HCT116 (cell line): ENCODE measurements around the gene NKPD1. TPM values are rescaled to one million over a fixed set of nuclear protein-coding genes. Genes with fewer than 3 reads are reported as not detected.

Source experiments
- ATAC-seq: fragments of 200-7000 bp; cut with Tn5 transposase; 2 replicates; pipeline ENCODE4 v1.9.1; 2020; ENCODE audit warnings: mild to moderate bottlenecking, moderate library complexity
- BruUV-seq: library from RNA; stranded (reverse); fragments of 400-500 nt; replicated peaks from 2 replicates; lab custom pipeline; 2021; lab: Mats Ljungman, UMichigan
- CTCF ChIA-PET: fragments of 300-600 bp; sonication (Branson Sonifier 250); formaldehyde crosslinking; loops from one replicate; lab custom pipeline; 2021; ENCODE audit warnings: antibody characterized with exemption; lab: Charles Lee
- POLR2A ChIA-PET: fragments of 300-600, 350-600 bp; sonication (Branson Sonifier 250); formaldehyde crosslinking; loops from one replicate; lab custom pipeline; 2021; ENCODE audit warnings: antibody characterized with exemption; lab: Charles Lee
- RAD21 ChIA-PET, 2 experiments: fragments of 300-600 bp; sonication (Branson Sonifier 250); formaldehyde crosslinking; loops; one replicate each; lab custom pipeline; 2023; ENCODE audit warnings: low total read pairs in 2 of 2; ENCODE audit not compliant: uncharacterized antibody in 2 of 2, unreplicated experiment in 2 of 2, low non-redundant PET in 1 of 2; lab: Charles Lee
- DNase-seq: peaks from one replicate; pipeline ENCODE4 v3.0.0-alpha.2; 2010; ENCODE audit warnings: low read depth, low spot score
- H2AFZ ChIP-seq: fragments of 200-600 bp; shearing (Covaris generic), sonication (generic); 2 replicates; pipeline ENCODE4 v1.6.1; 2017; ENCODE audit warnings: low read depth, mixed run types, mixed read lengths, antibody characterized with exemption, low read length; ENCODE audit not compliant: poor library complexity, severe bottlenecking
- H3K27ac ChIP-seq: 2 replicates; pipeline ENCODE4 v1.5.1; 2012; ENCODE audit warnings: low read depth, low read length
- H3K27me3 ChIP-seq: fragments of 200-600 bp; sonication (generic); 2 replicates; pipeline ENCODE4 v1.6.1; 2016; ENCODE audit warnings: mixed run types, low read length, mixed read lengths; ENCODE audit not compliant: insufficient read depth
- H3K36me3 ChIP-seq, 2 experiments: fragments of 200-500 bp in 1 of 2; fragments of 200-600 bp in 1 of 2; sonication (Bioruptor generic) in 1 of 2; sonication (generic) in 1 of 2; 2 replicates each; pipeline versions ENCODE4 v1.5.1 to v1.6.1; 2014 to 2016; ENCODE audit warnings: low read length in 2 of 2, inconsistent platforms in 1 of 2, mixed read lengths in 1 of 2, mixed run types in 1 of 2; ENCODE audit not compliant: insufficient read depth in 2 of 2, control insufficient read depth in 1 of 2
- H3K4me1 ChIP-seq, 2 experiments: fragments of 200-600 bp in 1 of 2; sonication (generic) in 1 of 2; 2 replicates each; pipeline versions ENCODE4 v1.5.1 to v1.6.1; 2012 to 2017; ENCODE audit warnings: low read length in 2 of 2, inconsistent platforms in 1 of 2, mild to moderate bottlenecking in 1 of 2, mixed read lengths in 1 of 2, mixed run types in 1 of 2, moderate library complexity in 1 of 2; ENCODE audit not compliant: insufficient read depth in 2 of 2, control insufficient read depth in 1 of 2
- H3K4me2 ChIP-seq: fragments of 200-600 bp; sonication (generic); 2 replicates; pipeline ENCODE4 v1.6.1; 2017; ENCODE audit warnings: mixed run types, low read length, mixed read lengths
- H3K4me3 ChIP-seq, 2 experiments: fragments of 200-600 bp in 1 of 2; sonication (generic) in 1 of 2; replicated peaks in 1 of 2; 2 replicates each; pipeline ENCODE4 v1.5.1; 2011 to 2016; ENCODE audit warnings: low read length in 2 of 2, control low read depth in 1 of 2, low read depth in 1 of 2, mild to moderate bottlenecking in 1 of 2, mixed read lengths in 1 of 2, mixed run types in 1 of 2
- H3K79me2 ChIP-seq: fragments of 200-600 bp; sonication (generic); 2 replicates; pipeline ENCODE4 v1.6.1; 2017; ENCODE audit warnings: mild to moderate bottlenecking, mixed run types, low read length, moderate library complexity, mixed read lengths; ENCODE audit not compliant: insufficient read depth
- H3K9ac ChIP-seq: fragments of 200-600 bp; sonication (generic); 2 replicates; pipeline ENCODE4 v1.6.1; 2016; ENCODE audit warnings: low read length, mixed read lengths
- H3K9me2 ChIP-seq: fragments of 200-600 bp; sonication (generic), shearing (Covaris generic); 2 replicates; pipeline ENCODE4 v1.6.1; 2017; ENCODE audit warnings: mixed run types, mild to moderate bottlenecking, moderate library complexity; ENCODE audit not compliant: insufficient read depth
- H3K9me3 ChIP-seq, 2 experiments: fragments of 200-500 bp in 1 of 2; fragments of 200-600 bp in 1 of 2; sonication (Bioruptor generic) in 1 of 2; sonication (generic) in 1 of 2; 2 replicates each; pipeline ENCODE4 v1.6.1; 2014 to 2017; ENCODE audit warnings: low read length in 2 of 2, mixed read lengths in 2 of 2, inconsistent platforms in 1 of 2, low read depth in 1 of 2, mild to moderate bottlenecking in 1 of 2, mixed run types in 1 of 2, moderate library complexity in 1 of 2; ENCODE audit not compliant: control insufficient read depth in 1 of 2, insufficient read depth in 1 of 2
- H4K20me1 ChIP-seq: fragments of 200-600 bp; sonication (generic), shearing (Covaris generic); 2 replicates; pipeline ENCODE4 v1.6.1; 2017; ENCODE audit warnings: mixed run types, mild to moderate bottlenecking, moderate library complexity; ENCODE audit not compliant: insufficient read depth
- CBX3 ChIP-seq: IDR thresholded peaks from 2 replicates; pipeline ENCODE4 v1.6.1; 2012; ENCODE audit warnings: low read depth
- EZH2 ChIP-seq: fragments of 200-600 bp; sonication (generic); IDR thresholded peaks from 2 replicates; pipeline ENCODE4 v1.6.1; 2017; ENCODE audit warnings: antibody characterized with exemption, mixed run types
- EZH2phosphoT487 ChIP-seq: fragments of 200-600 bp; IDR thresholded peaks from 2 replicates; pipeline ENCODE4 v1.6.1; 2018; ENCODE audit warnings: antibody characterized with exemption, borderline replicate concordance
- FOSL1 ChIP-seq: IDR thresholded peaks from 2 replicates; pipeline ENCODE4 v1.6.1; 2012; ENCODE audit warnings: low read depth
- POLR2AphosphoS5 ChIP-seq: IDR thresholded peaks from 2 replicates; pipeline ENCODE4 v1.6.1; 2011; ENCODE audit warnings: mild to moderate bottlenecking, low read depth, low read length, moderate library complexity
- SP1 ChIP-seq: IDR thresholded peaks from 2 replicates; pipeline ENCODE4 v1.6.1; 2012; ENCODE audit warnings: low read depth
- TCF7L2 ChIP-seq: IDR thresholded peaks from 2 replicates; pipeline ENCODE4 v1.7.0; 2011; ENCODE audit warnings: borderline replicate concordance, inconsistent platforms; ENCODE audit not compliant: insufficient read depth, insufficient read length; ENCODE audit errors: extremely low read depth
- ZFX ChIP-seq: fragments of 450-650 bp; IDR thresholded peaks from 2 replicates; pipeline ENCODE4 v1.6.1; 2017
- intact Hi-C: fragments of 100-400 bp; cut with micrococcal nuclease; formaldehyde crosslinking; loops from 2 replicates; pipeline ENCODE4 v1.10.0; 2022
- total RNA-seq: library from RNA; stranded (reverse); gene quantifications from one replicate; pipeline ENCODE4 v1.2.1, GENCODE V29; 2021; ENCODE audit not compliant: unreplicated experiment
- TF ChIP-seq, protein P1 (sequence below): IDR thresholded peaks from 2 replicates; pipeline ENCODE4 v1.6.1; 2012
- TF ChIP-seq, protein P2 (sequence below): IDR thresholded peaks from 2 replicates; pipeline ENCODE4 v1.6.1; 2012
- TF ChIP-seq, protein P3 (sequence below), 3 experiments: fragments of 200-600 bp in 1 of 3; sonication (generic) in 1 of 3; IDR thresholded peaks in 2 of 3; conservative IDR thresholded peaks in 1 of 3; 2 replicates each; pipeline ENCODE4 v1.5.1; 2012 to 2017; ENCODE audit warnings: low read depth in 2 of 3, low read length in 2 of 3, antibody characterized with exemption in 1 of 3, borderline replicate concordance in 1 of 3, control low read depth in 1 of 3, mild to moderate bottlenecking in 1 of 3, mixed read lengths in 1 of 3, mixed run types in 1 of 3, moderate library complexity in 1 of 3; ENCODE audit not compliant: insufficient read depth in 1 of 3

The NKPD1 gene
- total RNA-seq, 1 experiment from 2014 or later, result 0.64 TPM

DNA sequence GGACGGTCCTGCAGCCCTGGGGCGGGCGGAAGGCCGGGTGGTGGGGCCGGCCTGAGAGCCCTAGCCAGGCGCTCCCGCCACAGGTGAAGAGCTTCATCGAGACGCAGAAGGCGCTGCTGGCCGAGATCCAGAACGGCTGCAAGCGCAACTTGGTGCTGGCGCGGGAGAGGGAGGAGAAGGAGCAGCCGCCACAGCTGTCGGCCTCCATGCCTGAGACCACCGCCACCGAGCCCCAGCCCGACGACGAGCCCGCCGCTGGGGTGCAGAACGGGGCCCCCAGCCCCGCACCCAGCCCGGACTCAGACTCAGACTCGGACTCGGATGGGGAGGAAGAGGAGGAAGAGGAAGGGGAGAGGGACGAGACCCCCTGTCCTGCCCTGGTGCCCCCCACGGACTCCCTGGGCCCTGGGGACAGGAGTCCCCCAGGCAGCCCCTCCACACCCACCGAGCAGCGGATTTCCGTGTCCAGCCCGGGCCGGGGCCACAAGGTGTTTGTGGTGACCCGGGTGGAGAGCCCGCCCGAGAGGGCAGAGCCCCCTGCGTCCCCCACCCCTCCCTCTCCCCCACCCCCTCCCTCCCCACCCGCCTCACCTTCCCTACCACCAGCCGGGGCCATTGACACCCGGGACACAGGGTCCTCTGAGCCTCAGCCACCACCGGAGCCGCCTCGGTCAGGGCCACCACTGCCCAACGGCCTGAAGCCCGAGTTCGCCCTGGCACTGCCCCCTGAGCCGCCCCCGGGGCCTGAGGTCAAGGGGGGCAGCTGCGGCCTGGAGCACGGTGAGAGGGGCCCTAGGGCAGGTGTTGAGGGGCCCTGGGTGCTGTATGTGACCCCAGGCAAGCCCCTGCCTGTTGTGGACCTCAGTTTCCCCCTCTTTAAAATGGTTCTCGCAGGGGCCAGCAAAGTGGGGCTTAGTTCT, 15.3 kb downstream of the NKPD1 start:
- intact Hi-C loops, result no loop called here
- Histone ChIP-seq H3K4me3 (no peak overlapping the region), H3K27ac (no peak overlapping the region), H3K79me2 (no peaks in the 10 kb centered on the region), H3K9ac (no peak overlapping the region), H3K36me3 (no peaks in the 10 kb centered on the region; a peak in 1 of 4 replicates), H3K27me3 (no peaks in the 10 kb centered on the region), H2AFZ (no peak overlapping the region), H3K9me3 (no peaks in the 10 kb centered on the region), H3K9me2 (no peaks in the 10 kb centered on the region), H4K20me1 (no peaks in the 10 kb centered on the region), H3K4me1 (peaks cover under 1 to 12% of the 10 kb centered on the region in 2 experiments; a peak in 3 of 4 replicates), H3K4me2 (no peak overlapping the region)
- BruUV-seq, result no TSS peak
- CTCF ChIA-PET, result no interaction called here
- TF ChIP-seq, protein P1, sequence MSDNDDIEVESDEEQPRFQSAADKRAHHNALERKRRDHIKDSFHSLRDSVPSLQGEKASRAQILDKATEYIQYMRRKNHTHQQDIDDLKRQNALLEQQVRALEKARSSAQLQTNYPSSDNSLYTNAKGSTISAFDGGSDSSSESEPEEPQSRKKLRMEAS, result no peak
- TF ChIP-seq EZH2 (no peak), CBX3 (no peak), FOSL1 (no peak), POLR2AphosphoS5 (no peak)
- TF ChIP-seq, protein P2, sequence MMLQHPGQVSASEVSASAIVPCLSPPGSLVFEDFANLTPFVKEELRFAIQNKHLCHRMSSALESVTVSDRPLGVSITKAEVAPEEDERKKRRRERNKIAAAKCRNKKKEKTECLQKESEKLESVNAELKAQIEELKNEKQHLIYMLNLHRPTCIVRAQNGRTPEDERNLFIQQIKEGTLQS, result no peak
- POLR2A ChIA-PET, result no interaction called here
- ATAC-seq (no peak), DNase-seq (no peak)
- RAD21 ChIA-PET, result no interaction called here

DNA sequence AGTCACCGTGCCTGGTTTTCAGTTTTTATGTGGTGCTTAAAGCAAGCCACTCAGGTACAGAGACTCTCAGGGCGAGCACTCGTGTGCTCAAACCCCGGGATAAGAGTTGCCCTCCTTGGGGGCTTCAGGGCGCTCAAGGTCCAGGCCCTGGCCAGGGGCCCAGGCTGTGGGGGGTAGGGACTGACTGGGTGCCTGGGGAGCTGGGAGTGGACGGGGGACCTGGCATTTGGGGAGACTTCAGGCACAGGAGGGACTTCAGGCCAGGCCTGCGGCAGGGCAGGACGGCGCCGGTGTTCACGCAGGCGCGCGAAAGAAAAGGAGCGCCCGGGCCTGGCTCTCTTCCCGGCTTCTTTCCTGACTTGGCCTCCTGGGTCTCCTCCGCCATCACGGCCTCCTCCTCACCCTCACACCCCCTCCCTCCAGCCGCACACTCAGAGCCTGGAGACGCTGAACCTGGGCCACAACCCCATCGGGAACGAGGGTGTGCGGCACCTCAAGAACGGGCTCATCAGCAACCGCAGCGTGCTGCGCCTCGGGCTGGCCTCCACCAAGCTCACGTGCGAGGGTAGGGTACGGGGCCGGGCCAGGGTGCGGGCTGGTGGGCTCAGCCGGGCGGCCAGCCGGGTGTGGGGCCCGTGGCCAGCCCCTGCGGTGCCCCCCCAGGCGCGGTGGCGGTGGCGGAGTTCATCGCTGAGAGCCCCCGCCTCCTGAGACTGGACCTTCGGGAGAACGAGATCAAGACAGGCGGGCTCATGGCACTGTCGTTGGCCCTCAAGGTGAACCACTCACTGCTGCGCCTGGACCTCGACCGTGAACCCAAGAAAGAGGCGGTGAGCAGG, 16.1 kb downstream of the NKPD1 start:
- no peaks in the 10 kb centered on the region; a peak in 1 of 4 replicates for H3K36me3 ChIP-seq
- DNase-seq (no peak), ATAC-seq (no peak)
- no peaks in the 10 kb centered on the region for H3K9me3 ChIP-seq
- CTCF ChIA-PET, result interaction anchor here (0.9 kb wide), 1 partner anchor 14 kb away, joined by 4 read pairs; no protein-coding TSS in a partner anchor
- RAD21 ChIA-PET, result no interaction called here
- no peak overlapping the region for H3K9ac ChIP-seq
- no TSS peak for BruUV-seq
- no peaks in the 10 kb centered on the region for H3K27me3 ChIP-seq
- H3K4me2 ChIP-seq, result no peak overlapping the region
- no peak overlapping the region for H3K27ac ChIP-seq
- H3K4me1 ChIP-seq, result peaks cover 0 to 6% of the 10 kb centered on the region in 2 experiments; a peak in 1 of 4 replicates
- H4K20me1 ChIP-seq, result no peaks in the 10 kb centered on the region
- H3K9me2 ChIP-seq, result no peaks in the 10 kb centered on the region
- intact Hi-C loops, result no loop called here
- POLR2A ChIA-PET, result no interaction called here
- peaks cover 2% of the 10 kb centered on the region; the same call in 1 of the 2 replicates for H3K79me2 ChIP-seq
- no peak overlapping the region for H3K4me3 ChIP-seq
- no peak overlapping the region for H2AFZ ChIP-seq
- TF ChIP-seq CBX3 (no peak), FOSL1 (no peak), TCF7L2 (no peak), ZFX (no peak), SP1 (no peak), EZH2 (no peak), EZH2phosphoT487 (no peak)
- TF ChIP-seq, protein P2, result no peak
- TF ChIP-seq, protein P3, sequence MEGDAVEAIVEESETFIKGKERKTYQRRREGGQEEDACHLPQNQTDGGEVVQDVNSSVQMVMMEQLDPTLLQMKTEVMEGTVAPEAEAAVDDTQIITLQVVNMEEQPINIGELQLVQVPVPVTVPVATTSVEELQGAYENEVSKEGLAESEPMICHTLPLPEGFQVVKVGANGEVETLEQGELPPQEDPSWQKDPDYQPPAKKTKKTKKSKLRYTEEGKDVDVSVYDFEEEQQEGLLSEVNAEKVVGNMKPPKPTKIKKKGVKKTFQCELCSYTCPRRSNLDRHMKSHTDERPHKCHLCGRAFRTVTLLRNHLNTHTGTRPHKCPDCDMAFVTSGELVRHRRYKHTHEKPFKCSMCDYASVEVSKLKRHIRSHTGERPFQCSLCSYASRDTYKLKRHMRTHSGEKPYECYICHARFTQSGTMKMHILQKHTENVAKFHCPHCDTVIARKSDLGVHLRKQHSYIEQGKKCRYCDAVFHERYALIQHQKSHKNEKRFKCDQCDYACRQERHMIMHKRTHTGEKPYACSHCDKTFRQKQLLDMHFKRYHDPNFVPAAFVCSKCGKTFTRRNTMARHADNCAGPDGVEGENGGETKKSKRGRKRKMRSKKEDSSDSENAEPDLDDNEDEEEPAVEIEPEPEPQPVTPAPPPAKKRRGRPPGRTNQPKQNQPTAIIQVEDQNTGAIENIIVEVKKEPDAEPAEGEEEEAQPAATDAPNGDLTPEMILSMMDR (IDR thresholded peaks at IDR 0.05 in 2 of 3, conservative IDR thresholded peaks at IDR 0.05 in 1 of 3; ENCODE audit: borderline replicate concordance in 1 of 3, insufficient read depth in 1 of 3, low read depth in 2 of 3, low read length in 2 of 3), result no peak
- TF ChIP-seq, protein P1, result no peak
